Uterus (tissue), 4 donors: ENCODE results near the gene PSAP. TPM values are rescaled to one million over a fixed set of nuclear protein-coding genes. Genes with fewer than 3 reads are reported as not detected.

Experiments
- DNase-seq, 2 donors: peaks; one replicate each; pipeline ENCODE4 v3.0.0-alpha.2; 2019 to 2020
- H3K27ac ChIP-seq, 2 donors: fragments of 200-600 bp; sonication (generic); 1 replicate in 1 of 2; 2 replicates in 1 of 2; pipeline ENCODE4 v1.5.1; 2016 to 2018
- H3K27me3 ChIP-seq, 2 donors: fragments of 200-600 bp; sonication (generic); one replicate each; pipeline ENCODE4 v1.5.1; 2018 to 2019; ENCODE audit warnings: control low read depth in 1 of 2
- H3K36me3 ChIP-seq, 2 donors: fragments of 200-600 bp; sonication (generic); one replicate each; pipeline ENCODE4 v1.5.1; 2019; ENCODE audit warnings: control low read depth in 1 of 2
- H3K4me1 ChIP-seq, 2 donors: fragments of 200-600 bp; sonication (generic); one replicate each; pipeline ENCODE4 v1.5.1; 2018 to 2019; ENCODE audit warnings: control low read depth in 1 of 2
- H3K4me3 ChIP-seq, 2 donors: fragments of 200-600 bp; sonication (generic); 1 replicate in 1 of 2; 2 replicates in 1 of 2; pipeline ENCODE4 v1.5.1; 2018 to 2019; ENCODE audit warnings: mild to moderate bottlenecking in 1 of 2
- H3K9me3 ChIP-seq, 2 donors: fragments of 200-600 bp; sonication (generic); one replicate each; pipeline ENCODE4 v1.5.1; 2019; ENCODE audit warnings: control low read depth in 1 of 2
- POLR2A ChIP-seq, 2 donors: fragments of 450-650 bp; IDR thresholded peaks; one replicate each; pipeline ENCODE4 v1.6.1; 2016; ENCODE audit warnings: antibody characterized with exemption in 2 of 2, mild to moderate bottlenecking in 1 of 2, moderate library complexity in 1 of 2
- intact Hi-C: fragments of 100-400 bp; cut with DNase I; formaldehyde crosslinking; loops from one replicate; pipeline ENCODE4 v1.15.1; 2023; ENCODE audit warnings: low total_unique reads
- total RNA-seq, 4 donors: library from RNA; depleted of rRNA in 3 of 4; stranded (reverse); fragments of >200 nt in 3 of 4; gene quantifications; one replicate each; pipeline versions ENCODE4 v1.1.0 to v1.2.4, GENCODE V29; 2014 to 2023
- TF ChIP-seq, protein P1 (sequence below), 4 experiments: fragments of 200-600 bp in 2 of 4; fragments of 450-650 bp in 2 of 4; sonication (generic) in 2 of 4; IDR thresholded peaks; one replicate each; pipeline ENCODE4 v1.5.1; 2016 to 2019; ENCODE audit warnings: antibody characterized with exemption in 4 of 4, mild to moderate bottlenecking in 2 of 4, moderate library complexity in 1 of 4
- donor health status: DM: yes; HTN: yes; CAD: no.

PSAP gene
- total RNA-seq, 4 donors from 2014 or later, result 603 to 903 (median 759) TPM

DNA sequence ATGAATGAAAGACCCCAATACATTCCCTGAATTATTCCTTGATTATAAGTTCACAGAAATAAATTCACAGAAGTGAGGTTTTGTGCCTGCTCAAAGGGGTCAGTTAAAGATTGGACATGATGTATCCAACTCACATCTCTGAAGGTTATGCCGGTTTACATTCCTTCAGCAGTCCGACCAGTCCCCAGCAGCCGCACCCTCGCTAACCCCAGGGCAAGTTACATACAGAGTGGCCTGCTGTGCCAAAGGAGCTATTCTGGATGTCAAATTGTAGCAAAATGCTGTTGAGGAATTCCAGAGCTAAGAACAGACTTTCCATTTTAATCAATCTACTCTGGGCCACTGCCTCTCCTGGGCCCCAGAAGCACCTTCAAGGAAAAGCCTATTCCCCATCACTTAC is 20.3 kb downstream of the PSAP start:
- no peak for DNase-seq
- Histone ChIP-seq H3K4me1 (no peaks in the 10 kb centered on the region), H3K27me3 (no peaks in the 10 kb centered on the region), H3K9me3 (no peaks in the 10 kb centered on the region), H3K36me3 (no peaks in the 10 kb centered on the region), H3K4me3 (no peak overlapping the region), H3K27ac (no peak overlapping the region)
- no peak for TF ChIP-seq POLR2A (IDR thresholded peaks at IDR 0.05)
- TF ChIP-seq, protein P1, sequence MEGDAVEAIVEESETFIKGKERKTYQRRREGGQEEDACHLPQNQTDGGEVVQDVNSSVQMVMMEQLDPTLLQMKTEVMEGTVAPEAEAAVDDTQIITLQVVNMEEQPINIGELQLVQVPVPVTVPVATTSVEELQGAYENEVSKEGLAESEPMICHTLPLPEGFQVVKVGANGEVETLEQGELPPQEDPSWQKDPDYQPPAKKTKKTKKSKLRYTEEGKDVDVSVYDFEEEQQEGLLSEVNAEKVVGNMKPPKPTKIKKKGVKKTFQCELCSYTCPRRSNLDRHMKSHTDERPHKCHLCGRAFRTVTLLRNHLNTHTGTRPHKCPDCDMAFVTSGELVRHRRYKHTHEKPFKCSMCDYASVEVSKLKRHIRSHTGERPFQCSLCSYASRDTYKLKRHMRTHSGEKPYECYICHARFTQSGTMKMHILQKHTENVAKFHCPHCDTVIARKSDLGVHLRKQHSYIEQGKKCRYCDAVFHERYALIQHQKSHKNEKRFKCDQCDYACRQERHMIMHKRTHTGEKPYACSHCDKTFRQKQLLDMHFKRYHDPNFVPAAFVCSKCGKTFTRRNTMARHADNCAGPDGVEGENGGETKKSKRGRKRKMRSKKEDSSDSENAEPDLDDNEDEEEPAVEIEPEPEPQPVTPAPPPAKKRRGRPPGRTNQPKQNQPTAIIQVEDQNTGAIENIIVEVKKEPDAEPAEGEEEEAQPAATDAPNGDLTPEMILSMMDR (IDR thresholded peaks at IDR 0.05), result no peak
- intact Hi-C loops, result loop anchor here (10.0 kb wide), 1 partner anchor 64 kb away; no protein-coding TSS in a partner anchor

DNA sequence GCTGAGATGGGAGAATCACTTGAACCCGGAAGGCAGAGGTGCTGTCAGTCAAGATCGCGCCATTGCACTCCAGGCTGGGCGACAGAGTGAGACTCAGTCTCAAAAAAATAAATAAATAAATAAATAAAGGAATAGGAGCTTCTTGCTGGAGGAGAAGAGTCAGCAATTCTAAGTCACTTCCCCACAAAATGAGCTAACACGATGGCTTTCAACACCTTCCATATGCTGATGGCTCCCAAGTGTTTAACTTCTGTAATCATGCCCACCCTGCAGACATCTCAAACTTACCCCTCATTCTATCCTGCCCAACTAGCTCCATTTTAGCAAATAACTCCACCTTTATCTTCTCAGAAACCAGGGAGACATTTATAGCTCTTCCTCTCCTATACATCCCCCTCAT is 21.2 kb downstream of the PSAP start:
- no peak for DNase-seq
- Histone ChIP-seq H3K4me3 (no peak overlapping the region), H3K9me3 (no peaks in the 10 kb centered on the region), H3K4me1 (no peaks in the 10 kb centered on the region), H3K27ac (no peak overlapping the region), H3K36me3 (no peaks in the 10 kb centered on the region), H3K27me3 (no peaks in the 10 kb centered on the region)
- intact Hi-C loops, result loop anchor here (10.0 kb wide), 1 partner anchor 65 kb away; no protein-coding TSS in a partner anchor
- no peak for TF ChIP-seq POLR2A (IDR thresholded peaks at IDR 0.05)
- TF ChIP-seq, protein P1 (IDR thresholded peaks at IDR 0.05), result no peak

GRCh38 chr10:71829171-71829570 is 21.9 kb downstream of the PSAP start:
- Histone ChIP-seq H3K27ac (no peak overlapping the region), H3K36me3 (no peaks in the 10 kb centered on the region), H3K9me3 (no peaks in the 10 kb centered on the region), H3K4me3 (no peak overlapping the region), H3K27me3 (no peaks in the 10 kb centered on the region), H3K4me1 (no peaks in the 10 kb centered on the region)
- TF ChIP-seq, protein P1 (IDR thresholded peaks at IDR 0.05), result no peak
- no peak for TF ChIP-seq POLR2A (IDR thresholded peaks at IDR 0.05)
- no peak for DNase-seq
- intact Hi-C loops, result no loop called here

DNA sequence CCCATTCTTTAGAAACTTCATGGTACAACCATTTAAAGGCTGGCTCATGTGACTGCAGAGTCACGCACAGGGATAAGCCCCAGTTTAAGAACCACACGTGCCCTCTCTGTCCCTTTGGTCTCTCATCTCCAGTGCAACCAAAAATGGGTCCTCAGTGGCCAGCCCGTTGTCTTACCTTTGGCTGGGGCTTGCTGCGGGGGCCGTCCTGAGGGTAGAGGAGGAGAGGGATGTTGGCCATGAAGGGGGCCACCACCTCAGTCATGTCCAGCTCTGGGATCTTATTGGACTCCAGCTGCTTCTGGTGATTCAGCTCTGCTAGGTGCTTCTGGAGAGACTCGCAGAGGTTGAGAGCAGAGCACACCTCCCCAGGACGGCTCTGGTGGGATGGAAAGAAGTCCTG is 22.3 kb downstream of the PSAP start:
- no peaks in the 10 kb centered on the region for H3K36me3 ChIP-seq
- no peak for DNase-seq

GRCh38 chr10:71827852-71828251 is 23.2 kb downstream of the PSAP start:
- H3K4me1 ChIP-seq, result no peaks in the 10 kb centered on the region
- H3K9me3 ChIP-seq, result no peaks in the 10 kb centered on the region
- TF ChIP-seq, protein P1 (IDR thresholded peaks at IDR 0.05), result no peak
- no peak for TF ChIP-seq POLR2A (IDR thresholded peaks at IDR 0.05)
- no peak overlapping the region for H3K27ac ChIP-seq
- intact Hi-C loops, result no loop called here
- no peaks in the 10 kb centered on the region for H3K27me3 ChIP-seq
- no peak overlapping the region for H3K4me3 ChIP-seq
- no peak for DNase-seq
- H3K36me3 ChIP-seq, result no peaks in the 10 kb centered on the region

More for the DNA sequence above, 22.3 kb downstream of the PSAP start:
- no peak for TF ChIP-seq POLR2A (IDR thresholded peaks at IDR 0.05)
- TF ChIP-seq, protein P1 (IDR thresholded peaks at IDR 0.05), result no peak
- Histone ChIP-seq H3K4me1 (no peaks in the 10 kb centered on the region), H3K4me3 (no peak overlapping the region), H3K27me3 (no peaks in the 10 kb centered on the region), H3K27ac (no peak overlapping the region), H3K9me3 (no peaks in the 10 kb centered on the region)
- intact Hi-C loops, result no loop called here
